Stimulated activated CD4-positive, alpha-beta T cell treated with anti-CD3 and anti-CD28 coated beads, Interleukin-2, amount 100 ng/mL, for 48 hours (primary cell): Measurements from ENCODE around the gene EIF1AX.

Experiments used
- DNase-seq, 2 donors: peaks; one replicate each; pipeline ENCODE4 v3.0.0-alpha.2; 2020

EIF1AX gene

DNA sequence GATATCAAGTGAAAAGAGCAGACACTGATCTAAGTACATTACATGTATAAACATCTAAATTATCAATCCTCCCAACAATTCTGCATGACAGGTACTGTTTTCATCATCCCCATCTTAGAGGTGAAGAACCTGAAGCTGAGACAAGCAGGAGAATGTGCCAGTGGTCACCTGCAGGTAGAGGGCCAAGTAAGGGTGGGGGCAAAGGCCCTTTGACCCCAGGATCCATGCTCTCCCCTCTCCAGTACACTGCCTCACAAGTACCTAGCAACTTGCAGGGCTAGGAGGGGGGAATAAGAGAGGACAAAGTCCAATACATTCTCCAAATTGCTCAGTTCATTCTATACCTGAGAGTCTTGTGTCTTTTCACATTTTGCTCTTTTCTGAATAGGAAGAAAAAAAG lies 16.7 kb downstream of the EIF1AX start:
- no peak for DNase-seq

DNA sequence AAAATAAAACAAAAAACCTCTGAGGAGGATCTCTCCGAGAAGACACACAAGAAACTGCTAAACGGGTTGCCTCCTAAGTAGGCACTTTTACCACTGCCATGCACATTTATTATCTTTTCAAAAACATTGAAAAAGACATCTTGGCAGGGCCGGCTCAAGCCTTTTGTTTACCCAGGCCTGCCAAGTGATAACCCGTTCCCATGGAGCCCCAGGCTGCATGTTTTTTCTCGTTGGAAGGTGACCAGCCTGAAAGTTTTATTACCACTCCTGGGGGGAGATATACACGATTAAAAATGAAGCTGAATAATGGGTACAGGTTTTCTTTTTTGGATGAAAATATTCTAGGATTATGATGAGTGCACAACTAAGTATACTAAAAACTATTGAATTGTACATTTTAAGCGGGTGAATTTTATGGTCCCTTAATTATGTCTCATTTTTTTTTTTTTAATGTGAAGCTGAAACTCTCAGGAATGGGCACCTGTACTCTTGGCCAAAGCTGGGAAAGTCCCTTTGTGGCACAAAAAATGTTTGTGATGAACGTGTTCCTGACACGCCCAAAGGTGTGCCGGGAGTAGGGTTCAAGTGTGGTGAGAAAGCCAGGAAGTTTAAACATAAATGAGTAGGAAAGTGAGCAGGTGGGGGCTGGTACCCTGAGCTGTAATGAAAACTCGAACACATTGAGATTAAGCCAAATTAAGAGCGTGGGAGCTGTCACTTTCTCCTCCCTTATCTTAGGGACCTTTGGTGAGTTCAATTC lies 23.4 kb downstream of the EIF1AX start:
- DNase-seq: no peak

DNA sequence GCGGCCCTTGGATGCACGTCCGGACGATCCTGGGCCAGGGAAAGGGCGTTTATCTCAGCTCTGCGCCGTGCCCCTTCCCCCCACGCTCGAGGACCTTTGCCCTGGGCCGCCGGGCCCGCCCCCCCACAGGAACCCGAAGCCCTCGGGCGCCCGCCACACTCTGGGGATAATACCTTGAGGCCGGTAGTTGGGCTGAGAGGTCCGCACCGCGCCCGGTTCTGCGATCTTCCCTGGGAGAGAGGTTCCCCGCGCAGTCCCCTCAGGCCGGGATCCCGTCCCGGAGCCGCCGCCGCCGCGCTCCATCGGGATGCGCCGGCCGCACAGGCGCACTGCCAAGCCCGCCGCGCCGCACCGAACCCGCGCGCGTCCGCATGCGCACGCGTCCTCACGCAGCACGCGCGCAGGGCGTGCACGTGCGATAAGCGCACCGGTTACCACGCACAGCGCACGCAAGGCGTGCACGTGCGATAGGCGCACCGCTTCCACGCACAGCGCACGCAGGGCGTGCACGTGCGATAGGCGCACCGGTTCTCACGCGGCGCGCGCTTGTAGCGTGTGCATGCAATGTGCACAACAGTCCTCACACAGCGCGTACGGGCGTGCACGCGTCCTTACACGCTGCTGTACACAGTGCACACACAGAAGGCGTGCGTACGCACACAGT lies 24.9 kb downstream of the EIF1AX start, which contains the start of gene MAP7D2:
Gene MAP7D2, minus strand, starts transcription at position 331 of the 664 bp plus-strand sequence. Its CDS starts 28 bp downstream, at position 303.
- no peak for DNase-seq

DNA sequence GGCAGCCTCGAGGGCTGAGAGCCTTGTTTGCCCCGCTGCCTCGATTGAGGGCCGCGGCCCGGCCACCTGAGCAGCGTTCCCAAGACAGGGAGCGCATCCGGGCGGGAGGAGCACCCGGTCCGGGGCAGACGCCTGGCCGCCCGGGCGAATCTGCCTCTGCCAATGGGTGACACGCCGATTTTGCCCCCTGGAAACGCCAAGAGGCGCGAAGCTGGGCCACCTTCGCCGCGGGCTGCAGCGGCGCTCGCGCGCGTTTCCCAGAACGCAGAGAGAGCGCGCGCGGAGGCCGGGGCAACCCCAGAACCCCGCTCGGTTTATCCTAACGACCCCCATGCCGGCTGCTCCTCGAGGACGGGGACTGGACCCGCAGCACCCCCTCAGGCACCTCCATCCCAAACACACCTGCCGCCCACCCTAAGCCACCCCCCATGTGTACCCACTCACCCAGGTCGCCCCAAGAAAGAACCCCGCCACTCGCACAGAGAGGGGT lies 25.5 kb downstream of the EIF1AX start:
- DNase-seq: no peak

DNA sequence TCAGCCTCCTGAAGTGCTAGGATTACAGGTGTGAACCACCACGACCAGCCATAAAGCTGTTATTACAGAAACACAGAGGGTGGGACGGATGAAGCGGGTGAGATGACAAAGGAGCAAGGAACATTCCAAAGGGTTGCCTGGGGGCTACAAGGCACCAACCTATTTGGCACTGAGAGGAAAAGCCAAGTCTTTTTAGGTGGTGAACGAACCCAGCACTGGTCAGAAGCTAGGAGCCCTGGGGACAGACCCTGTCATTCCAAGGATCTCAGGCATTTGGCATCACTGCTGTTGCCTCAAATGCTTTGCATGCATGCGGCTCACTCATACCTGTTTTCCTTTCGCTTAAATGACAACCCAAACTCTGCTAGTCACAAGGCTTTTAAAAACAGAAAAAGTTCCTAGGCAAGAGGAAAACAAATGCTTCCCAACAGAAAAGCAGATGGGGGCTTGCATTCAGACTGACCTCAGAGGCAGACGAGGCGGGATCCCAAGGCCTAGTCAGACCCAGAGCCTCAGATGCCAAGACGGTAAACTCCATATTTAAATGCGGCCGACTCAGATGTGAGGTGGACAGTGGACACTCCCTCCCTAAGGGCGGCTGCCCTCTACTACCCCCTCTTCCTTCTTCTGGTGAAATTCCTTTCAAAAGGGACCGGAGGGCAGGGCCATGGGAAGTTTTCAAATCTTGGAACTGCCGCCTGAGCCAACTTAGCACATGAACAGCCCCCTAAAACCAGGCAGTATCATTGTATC lies 29.4 kb downstream of the EIF1AX start:
- DNase-seq: no peak

DNA sequence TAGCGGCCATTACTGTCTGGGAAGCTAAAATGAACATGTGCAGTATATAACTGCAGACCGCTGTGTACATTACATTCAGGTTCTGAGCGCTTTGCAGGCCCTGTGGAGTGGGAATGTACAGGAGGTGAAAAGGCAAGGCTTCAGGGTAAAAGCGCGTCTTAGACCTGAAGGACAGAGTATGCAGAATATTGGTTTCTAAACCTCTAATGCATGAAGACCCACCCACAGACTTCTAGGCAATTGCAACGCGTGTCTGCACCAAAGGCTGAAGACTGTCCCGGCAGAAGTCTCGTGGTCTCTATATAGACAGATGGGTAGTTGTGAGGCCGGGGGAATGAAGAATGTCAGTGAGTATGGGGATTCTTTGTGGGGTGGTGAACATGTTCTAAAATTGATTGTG lies 30.4 kb downstream of the EIF1AX start:
- no peak for DNase-seq

DNA sequence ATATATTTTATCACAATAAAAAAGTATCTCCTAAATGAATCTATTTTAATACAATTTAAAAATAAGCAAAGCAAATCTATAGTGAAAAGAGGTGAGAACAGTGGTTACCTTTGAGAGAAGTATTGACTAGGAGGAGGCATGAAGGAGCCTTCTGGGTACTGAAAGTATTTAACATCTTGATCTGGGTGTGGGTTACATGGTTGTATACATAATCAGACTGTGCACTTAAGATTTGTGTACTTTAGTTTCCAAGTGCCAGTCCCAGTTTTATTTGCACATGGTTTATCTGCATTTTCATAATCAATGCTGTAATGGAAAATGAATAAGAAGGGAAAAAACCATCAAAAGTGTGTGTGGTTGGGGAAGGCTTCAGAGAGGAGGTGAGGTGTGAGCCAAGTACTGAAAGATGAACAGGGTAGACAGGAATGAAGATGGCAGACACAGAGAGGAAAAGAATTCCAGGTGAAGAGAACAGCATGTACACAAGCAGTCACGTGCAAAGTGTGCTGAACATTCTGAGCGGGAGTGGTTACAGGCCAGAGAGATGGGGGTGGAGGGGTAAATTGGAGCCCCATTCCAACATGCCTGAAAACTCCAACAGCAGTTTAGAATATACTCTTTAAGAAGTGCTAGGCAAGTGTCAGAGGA lies 39.6 kb downstream of the EIF1AX start:
- no peak for DNase-seq

DNA sequence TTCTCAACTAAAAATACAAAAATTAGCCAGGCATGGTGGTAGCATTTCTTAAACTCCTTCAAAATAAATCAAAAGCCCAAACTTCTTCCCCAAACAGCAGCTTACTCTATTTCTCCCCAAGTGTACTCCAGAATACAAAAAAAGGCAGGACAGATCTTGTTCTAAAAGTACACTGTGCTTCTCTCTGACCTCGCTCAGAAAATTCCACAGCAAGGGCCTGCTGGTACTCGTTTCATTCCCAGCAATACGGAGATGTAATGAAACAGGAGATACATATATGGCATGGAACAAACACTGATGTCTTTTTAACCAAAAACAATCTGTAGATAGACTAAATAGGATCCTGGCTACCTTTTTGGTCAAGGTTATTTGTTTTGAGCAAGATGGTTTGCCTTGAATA lies 50.1 kb downstream of the EIF1AX start:
- no peak for DNase-seq

DNA sequence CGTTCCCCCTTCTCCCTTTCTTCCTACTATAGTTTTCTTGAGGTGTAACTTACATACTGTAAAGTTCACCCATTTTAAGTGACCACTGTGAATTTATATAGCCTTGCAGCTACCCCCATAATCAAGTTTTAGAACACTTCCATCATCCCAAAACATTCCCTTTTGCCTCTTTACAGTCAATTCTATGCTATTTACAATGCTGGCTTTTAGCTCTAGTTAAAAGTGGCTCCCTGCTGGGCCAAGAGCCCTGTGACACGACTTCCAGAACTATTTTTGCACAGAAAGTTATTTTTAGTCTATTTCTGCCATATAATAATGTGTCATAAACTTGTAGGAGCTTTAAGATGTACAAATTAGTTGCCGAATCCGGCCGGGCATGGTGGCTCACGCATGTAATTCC lies 51.8 kb downstream of the EIF1AX start:
- no peak for DNase-seq

DNA sequence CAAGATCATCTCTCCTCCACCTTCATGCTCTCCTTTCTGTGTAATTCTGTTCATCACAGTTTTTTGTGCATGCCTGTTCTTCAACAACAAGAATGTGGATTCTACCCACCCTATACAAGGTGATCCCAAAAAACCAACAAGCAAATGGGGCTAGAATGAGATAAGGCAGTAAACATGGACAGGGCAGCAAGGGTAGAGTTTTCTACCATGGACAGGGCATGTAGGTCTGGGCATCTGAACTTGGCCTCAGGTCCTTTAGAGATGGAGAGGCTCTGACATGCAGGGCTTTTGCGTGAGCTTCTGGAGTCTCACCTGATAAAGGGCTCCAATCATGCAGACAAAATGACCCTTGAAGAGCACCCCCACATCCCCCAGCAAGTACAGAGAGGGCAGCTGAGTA lies 61.4 kb downstream of the EIF1AX start:
- DNase-seq: no peak
